GM19239 (cell line): Measurements from ENCODE around the gene ENGASE.
A peak's percentile ranks its signal among the peaks of the same experiment; 100 is the strongest.

Source experiments
- DNase-seq: peaks from one replicate; pipeline ENCODE4 v3.0.0; 2011; ENCODE audit warnings: low spot score; ENCODE audit not compliant: insufficient read length
- FAIRE-seq: peaks from 2 replicates; lab custom pipeline; 2011; peaks lifted over from hg19 to GRCh38; lab: Jason Lieb, UNC

Gene ENGASE

GRCh38 chr17:79077587-79077986, 3.0 kb downstream of the ENGASE start:
- DNase-seq (no peak), FAIRE-seq (no peak)

GRCh38 chr17:79078476-79079190, 4.0 kb downstream of the ENGASE start:
- DNase-seq (no peak), FAIRE-seq (no peak)

GRCh38 chr17:79079421-79080200, 5.0 kb downstream of the ENGASE start:
- FAIRE-seq = no peak
- DNase-seq = no peak

- FAIRE-seq (no peak), DNase-seq (no peak)
These were observed 5.7 kb downstream of the ENGASE start for GRCh38 chr17:79080349-79080748.

- DNase-seq = no peak
- FAIRE-seq = no peak
These were observed 6.2 kb downstream of the ENGASE start for GRCh38 chr17:79080761-79081290.

GRCh38 chr17:79081571-79082276, 7.1 kb downstream of the ENGASE start:
- FAIRE-seq (no peak), DNase-seq (no peak)

- DNase-seq = no peak
- no peak for FAIRE-seq
These were observed 7.9 kb downstream of the ENGASE start for GRCh38 chr17:79082311-79083190.

GRCh38 chr17:79083191-79083971, 8.8 kb downstream of the ENGASE start:
- FAIRE-seq (no peak), DNase-seq (no peak)

GRCh38 chr17:79084291-79085153, 9.9 kb downstream of the ENGASE start:
- FAIRE-seq = no peak
- no peak for DNase-seq

- no peak for DNase-seq
- no peak for FAIRE-seq
These were observed 10.7 kb downstream of the ENGASE start for GRCh38 chr17:79085154-79085920.

- FAIRE-seq (no peak), DNase-seq (no peak)
These were observed 11.4 kb downstream of the ENGASE start for GRCh38 chr17:79085921-79086551.

- no peak for DNase-seq
- no peak for FAIRE-seq
These were observed 12.2 kb downstream of the ENGASE start for GRCh38 chr17:79086609-79087427.

- FAIRE-seq = peak; percentile 95
These were observed 13.0 kb downstream of the ENGASE start for GRCh38 chr17:79087428-79088143.

GRCh38 chr17:79088247-79088996, 13.8 kb downstream of the ENGASE start:
- DNase-seq (no peak), FAIRE-seq (no peak)

More at GRCh38 chr17:79087428-79088143, 13.0 kb downstream of the ENGASE start:
- DNase-seq = peak; percentile 99

- DNase-seq = no peak
- FAIRE-seq = no peak
These were observed 14.3 kb downstream of the ENGASE start for GRCh38 chr17:79088997-79089328.
